ENCODE measurements around the gene SMPD2. TPM values are rescaled to one million over a fixed set of nuclear protein-coding genes. Genes with fewer than 3 reads are reported as not detected.

SMPD2 gene
- total RNA-seq, result 4.3 and 8.3 TPM in 2 replicates

GRCh38 chr6:109440331-109441068 is at the start of gene SMPD2, which contains the start of gene PPIL6:
SMPD2 (plus strand) TSS chr6:109440724; CDS start chr6:109441122, 398 bp downstream.
PPIL6 (minus strand) TSS chr6:109440628; CDS start chr6:109440590, 38 bp downstream.

GRCh38 chr6:109455437-109456110 is 15.1 kb downstream of the SMPD2 start, which contains the start of gene MICAL1:
MICAL1 (minus strand) TSS chr6:109455772; CDS start chr6:109454196, 1,576 bp downstream.

GRCh38 chr6:109482905-109483734 is 42.6 kb downstream of the SMPD2 start, which contains the start of gene ZBTB24:
ZBTB24 (minus strand) TSS chr6:109483219; CDS start chr6:109482026, 1,193 bp downstream.

Other genes starting within 250 kb of the SMPD2 start
- gene CD164, start 58.3 kb upstream of the SMPD2 start, total RNA-seq, result 180 and 189 TPM in 2 replicates
- 0.94 and 5.3 TPM in 2 replicates for gene PPIL6, start 96 bp upstream of the SMPD2 start, total RNA-seq
- 41.2 and 73.8 TPM in 2 replicates for gene MICAL1, start 15.0 kb downstream of the SMPD2 start, total RNA-seq
- gene ZBTB24, start 42.5 kb downstream of the SMPD2 start, total RNA-seq, result 4.9 and 5.6 TPM in 2 replicates